ENCODE results near the gene RBP3. TPM values are rescaled to one million over a fixed set of nuclear protein-coding genes. Genes with fewer than 3 reads are reported as not detected.

Gene RBP3
- total RNA-seq, 1 experiment from 2014 or later: not detected

- Histone ChIP-seq H3K27me3 (ENCODE audit: control insufficient read depth, insufficient read depth, low read length) (no peaks in the 10 kb centered on the region), H3K4me3 (ENCODE audit: low read depth in 2 of 2, low read length in 2 of 2) (no peak overlapping the region), H3K36me3 (ENCODE audit: control insufficient read depth, insufficient read depth, low read length) (no peaks in the 10 kb centered on the region), H3K27ac (ENCODE audit: low read length) (no peak overlapping the region), H3K4me1 (ENCODE audit: control insufficient read depth, insufficient read depth, low read length) (peaks cover 4% of the 10 kb centered on the region; the same call in 1 of the 2 replicates), H3K9me3 (ENCODE audit: control insufficient read depth, insufficient read depth, low read depth, low read length) (no peaks in the 10 kb centered on the region)
- TF ChIP-seq TCF7L2 (IDR thresholded peaks at IDR 0.05; ENCODE audit: low read depth, low read length) (no peak), CTCF (IDR thresholded peaks at IDR 0.05) (no peak), SIN3A (IDR thresholded peaks at IDR 0.05; ENCODE audit: borderline replicate concordance, insufficient read depth, low read depth, low read length) (no peak), POLR2AphosphoS5 (IDR thresholded peaks at IDR 0.05; ENCODE audit: low read depth, low read length) (no peak)
- TF ChIP-seq, protein P1, sequence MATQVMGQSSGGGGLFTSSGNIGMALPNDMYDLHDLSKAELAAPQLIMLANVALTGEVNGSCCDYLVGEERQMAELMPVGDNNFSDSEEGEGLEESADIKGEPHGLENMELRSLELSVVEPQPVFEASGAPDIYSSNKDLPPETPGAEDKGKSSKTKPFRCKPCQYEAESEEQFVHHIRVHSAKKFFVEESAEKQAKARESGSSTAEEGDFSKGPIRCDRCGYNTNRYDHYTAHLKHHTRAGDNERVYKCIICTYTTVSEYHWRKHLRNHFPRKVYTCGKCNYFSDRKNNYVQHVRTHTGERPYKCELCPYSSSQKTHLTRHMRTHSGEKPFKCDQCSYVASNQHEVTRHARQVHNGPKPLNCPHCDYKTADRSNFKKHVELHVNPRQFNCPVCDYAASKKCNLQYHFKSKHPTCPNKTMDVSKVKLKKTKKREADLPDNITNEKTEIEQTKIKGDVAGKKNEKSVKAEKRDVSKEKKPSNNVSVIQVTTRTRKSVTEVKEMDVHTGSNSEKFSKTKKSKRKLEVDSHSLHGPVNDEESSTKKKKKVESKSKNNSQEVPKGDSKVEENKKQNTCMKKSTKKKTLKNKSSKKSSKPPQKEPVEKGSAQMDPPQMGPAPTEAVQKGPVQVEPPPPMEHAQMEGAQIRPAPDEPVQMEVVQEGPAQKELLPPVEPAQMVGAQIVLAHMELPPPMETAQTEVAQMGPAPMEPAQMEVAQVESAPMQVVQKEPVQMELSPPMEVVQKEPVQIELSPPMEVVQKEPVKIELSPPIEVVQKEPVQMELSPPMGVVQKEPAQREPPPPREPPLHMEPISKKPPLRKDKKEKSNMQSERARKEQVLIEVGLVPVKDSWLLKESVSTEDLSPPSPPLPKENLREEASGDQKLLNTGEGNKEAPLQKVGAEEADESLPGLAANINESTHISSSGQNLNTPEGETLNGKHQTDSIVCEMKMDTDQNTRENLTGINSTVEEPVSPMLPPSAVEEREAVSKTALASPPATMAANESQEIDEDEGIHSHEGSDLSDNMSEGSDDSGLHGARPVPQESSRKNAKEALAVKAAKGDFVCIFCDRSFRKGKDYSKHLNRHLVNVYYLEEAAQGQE (IDR thresholded peaks at IDR 0.05; ENCODE audit: insufficient read depth in 1 of 2, low read depth in 2 of 2, low read length in 1 of 2): no peak
- in situ Hi-C loops (cut with HindIII; ENCODE audit: low pct_unique_long_range_greater_than_20kb, low sequenced_read_pairs) (no loop called here), intact Hi-C loops (cut with micrococcal nuclease; ENCODE audit: unreplicated experiment) (no loop called here)
- ChIA-PET POLR2A (no interaction called here), CTCF (no interaction called here)
- BruUV-seq (replicated peaks): no TSS peak
- ATAC-seq: no peak
- DNase-seq (ENCODE audit: low read depth, low spot score): no peak
Measured at GRCh38 chr10:47364366-47364765, 16.2 kb downstream of the RBP3 start.

DNA sequence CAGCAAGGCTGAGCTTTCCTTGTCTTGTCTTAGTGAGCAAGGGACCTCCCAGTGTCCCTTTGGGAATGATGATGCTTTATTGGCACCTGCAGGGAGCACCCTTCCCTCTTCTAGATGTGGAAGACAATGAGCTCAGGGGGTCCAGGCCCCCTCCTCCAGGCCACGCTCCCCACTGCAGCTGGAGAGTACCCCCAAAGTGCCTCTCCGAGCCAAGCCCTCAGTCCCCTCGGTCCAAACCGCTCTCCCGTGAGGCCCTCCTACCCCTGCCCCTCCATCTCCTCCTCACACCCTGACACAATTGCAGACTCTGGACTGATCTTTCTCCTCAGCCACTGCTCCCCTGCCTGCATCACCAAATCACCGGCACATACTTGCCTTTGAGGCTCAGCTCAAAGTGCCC lies 16.7 kb downstream of the RBP3 start:
- ChIA-PET CTCF (no interaction called here), POLR2A (no interaction called here)
- H3K4me1 ChIP-seq (ENCODE audit: control insufficient read depth, insufficient read depth, low read length): peaks cover 4% of the 10 kb centered on the region; the same call in 1 of the 2 replicates
- no TSS peak for BruUV-seq (replicated peaks)
- intact Hi-C loops (cut with micrococcal nuclease; ENCODE audit: unreplicated experiment): no loop called here
- H3K27ac ChIP-seq (ENCODE audit: low read length): no peak overlapping the region
- TF ChIP-seq CTCF (IDR thresholded peaks at IDR 0.05) (no peak), POLR2AphosphoS5 (IDR thresholded peaks at IDR 0.05; ENCODE audit: low read depth, low read length) (no peak), SIN3A (IDR thresholded peaks at IDR 0.05; ENCODE audit: borderline replicate concordance, insufficient read depth, low read depth, low read length) (no peak), TCF7L2 (IDR thresholded peaks at IDR 0.05; ENCODE audit: low read depth, low read length) (no peak)
- TF ChIP-seq, protein P1 (IDR thresholded peaks at IDR 0.05; ENCODE audit: insufficient read depth in 1 of 2, low read depth in 2 of 2, low read length in 1 of 2): no peak
- ATAC-seq: no peak
- no peaks in the 10 kb centered on the region for H3K27me3 ChIP-seq (ENCODE audit: control insufficient read depth, insufficient read depth, low read length)
- in situ Hi-C loops (cut with HindIII; ENCODE audit: low pct_unique_long_range_greater_than_20kb, low sequenced_read_pairs): no loop called here
- no peaks in the 10 kb centered on the region for H3K36me3 ChIP-seq (ENCODE audit: control insufficient read depth, insufficient read depth, low read length)
- no peaks in the 10 kb centered on the region for H3K9me3 ChIP-seq (ENCODE audit: control insufficient read depth, insufficient read depth, low read depth, low read length)
- no peak overlapping the region for H3K4me3 ChIP-seq (ENCODE audit: low read depth in 2 of 2, low read length in 2 of 2)
- DNase-seq (ENCODE audit: low read depth, low spot score): no peak
